T-helper 22 cell (primary cell): ENCODE results near the gene ESYT2.

Experiments used
- DNase-seq: peaks from one replicate; pipeline ENCODE4 v3.0.0-alpha.2; 2020; ENCODE audit warnings: low read depth

Gene ESYT2

DNA sequence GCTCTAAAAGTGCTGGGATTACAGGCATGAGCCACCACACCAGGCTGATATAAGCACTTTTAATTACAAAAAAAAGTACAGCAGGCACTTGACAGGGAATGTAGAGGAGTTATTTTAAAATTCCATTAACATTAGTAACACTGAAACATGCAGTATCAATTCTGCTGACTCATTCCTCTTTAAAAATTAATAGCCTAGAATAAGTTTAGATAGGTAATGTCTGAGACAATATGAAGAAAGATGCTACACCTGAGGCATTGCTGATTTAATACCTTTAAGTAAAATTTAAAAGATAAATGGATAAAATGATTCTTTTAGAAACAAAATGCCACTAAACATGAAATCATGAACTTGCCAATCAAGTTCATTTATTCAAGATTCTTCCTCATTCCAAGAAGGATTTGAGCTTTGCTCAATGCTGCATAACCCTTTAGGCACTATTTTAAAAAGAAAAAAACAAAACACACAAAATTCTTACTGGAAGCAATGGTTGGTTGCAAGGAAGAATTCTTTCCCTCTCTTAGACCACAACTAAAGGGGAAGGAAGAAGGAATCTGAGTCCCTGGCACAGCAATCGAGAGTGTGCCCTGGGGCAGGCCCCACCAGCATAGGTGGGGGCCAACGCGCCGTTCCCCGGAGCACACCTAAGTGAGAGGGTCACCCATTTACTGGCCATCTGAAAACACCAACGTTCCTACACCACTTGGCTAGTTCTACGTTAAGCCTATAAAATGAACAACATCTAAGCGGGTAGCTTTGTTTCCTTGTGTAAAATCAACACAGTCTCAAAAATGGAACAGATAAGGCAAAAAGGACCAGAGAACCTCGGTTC, 26.6 kb downstream of the ESYT2 start:
- no peak for DNase-seq

DNA sequence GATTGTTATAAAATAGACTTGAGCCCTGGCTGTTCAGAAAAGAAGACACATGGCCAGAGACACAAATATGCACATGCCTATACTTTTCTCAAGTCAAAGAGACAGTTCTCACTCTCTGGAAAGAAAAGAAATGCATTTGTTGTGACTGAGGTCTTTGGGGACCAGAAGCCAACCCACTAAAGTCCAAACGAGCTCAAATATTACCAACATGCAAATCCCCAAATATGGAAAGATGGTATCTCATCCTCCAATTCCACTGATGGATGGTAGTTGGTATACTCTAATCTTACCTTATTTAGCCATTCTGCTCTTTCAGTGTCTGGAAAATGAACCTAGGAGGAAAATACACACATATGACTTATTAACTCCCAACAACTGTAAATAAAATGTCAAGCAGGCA, 30.6 kb downstream of the ESYT2 start:
- DNase-seq, result no peak

DNA sequence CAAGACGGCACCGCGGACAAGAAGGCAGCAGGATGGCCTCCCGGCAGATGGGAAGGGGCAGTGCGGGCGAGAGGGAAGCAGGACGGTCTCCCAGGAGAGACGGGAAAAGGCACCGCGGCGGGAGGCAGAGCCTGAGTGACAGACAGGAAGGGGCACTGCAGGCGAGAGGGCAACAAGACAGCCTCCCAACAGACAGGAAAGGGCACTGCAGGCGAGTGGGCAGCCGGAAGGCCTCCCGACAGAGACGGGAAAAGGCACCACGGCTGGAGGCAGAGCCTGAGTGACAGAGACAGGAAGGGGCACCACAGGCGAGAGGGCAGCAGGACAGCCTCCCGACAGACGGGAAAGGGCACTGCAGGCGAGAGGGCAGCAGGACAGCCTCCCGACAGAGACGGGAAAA, 32.6 kb downstream of the ESYT2 start:
- no peak for DNase-seq

DNA sequence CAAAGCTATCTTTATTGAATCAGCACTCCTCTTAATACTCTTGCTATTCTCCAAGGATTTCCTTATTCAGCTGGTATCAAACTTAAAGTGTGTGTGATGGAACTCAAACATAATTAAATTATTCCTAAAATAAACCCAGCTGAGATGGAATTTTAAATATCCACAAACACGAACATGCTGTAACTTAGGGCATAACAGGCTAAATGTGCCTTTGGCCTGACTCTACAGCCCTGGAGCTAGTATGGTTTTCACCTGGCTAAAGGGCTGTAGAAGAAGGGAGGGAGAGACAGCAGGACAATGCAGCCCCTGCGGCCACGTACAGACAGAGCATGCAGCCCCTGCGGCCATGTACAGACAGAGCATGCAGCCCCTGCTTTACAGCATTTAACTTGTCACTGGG, 34.0 kb downstream of the ESYT2 start:
- DNase-seq, result no peak

DNA sequence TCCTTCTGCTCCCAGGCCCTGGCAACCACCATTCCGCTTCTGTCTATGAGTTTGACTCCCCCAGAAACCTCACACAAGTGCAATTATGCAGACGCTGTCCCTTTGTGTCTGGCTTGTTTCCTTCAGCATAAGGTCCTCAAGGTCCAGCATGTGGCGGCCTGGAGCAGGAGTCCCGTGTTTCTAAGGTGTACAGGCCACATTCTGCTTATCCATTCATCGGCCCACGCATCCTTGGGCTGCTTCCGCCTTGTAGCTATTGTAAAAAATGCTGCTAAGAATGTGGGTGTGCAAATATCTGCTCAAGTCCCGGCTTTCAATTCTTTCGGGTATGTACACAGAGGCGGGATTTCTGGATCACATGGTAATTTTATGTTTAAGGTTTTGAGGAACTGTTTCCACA, 38.2 kb downstream of the ESYT2 start:
- DNase-seq, result no peak

DNA sequence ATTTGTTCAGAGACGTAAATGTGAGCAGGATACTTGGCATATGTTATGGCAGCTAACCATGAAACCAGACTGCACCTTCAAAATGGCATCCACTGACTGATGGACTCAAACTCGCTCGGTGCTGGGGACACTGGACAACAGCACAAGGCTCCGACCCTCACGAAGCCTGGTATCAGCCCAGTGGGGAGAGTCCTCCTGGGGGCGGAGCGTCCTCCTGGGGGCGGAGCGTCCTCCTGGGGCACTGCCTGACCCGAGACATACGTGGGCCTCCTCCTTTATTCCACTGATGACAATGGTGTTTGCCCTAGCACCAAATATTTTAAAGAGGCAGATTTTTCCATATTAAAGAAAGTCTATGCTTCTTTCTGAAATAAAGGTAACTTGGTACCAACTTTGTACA, 39.5 kb downstream of the ESYT2 start:
- no peak for DNase-seq

DNA sequence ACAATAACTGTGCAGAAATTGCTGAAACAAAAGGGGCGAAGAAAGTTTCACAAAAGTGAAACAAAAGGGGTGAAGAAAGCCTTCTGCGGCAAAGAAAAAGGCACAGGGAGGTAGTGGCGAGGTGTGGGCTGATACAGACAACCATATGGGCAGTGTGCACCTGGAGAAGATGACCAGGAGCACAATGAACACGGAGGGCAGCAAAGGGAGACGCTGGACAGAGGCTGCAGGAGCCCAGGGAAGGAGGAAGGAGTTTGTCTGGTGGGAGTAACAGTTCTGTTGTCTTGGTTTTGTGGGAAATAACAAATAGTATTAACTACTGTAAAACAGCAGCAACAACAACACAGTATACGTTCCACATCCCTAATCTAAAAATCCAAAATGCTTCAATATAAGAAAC, 42.4 kb downstream of the ESYT2 start:
- no peak for DNase-seq

DNA sequence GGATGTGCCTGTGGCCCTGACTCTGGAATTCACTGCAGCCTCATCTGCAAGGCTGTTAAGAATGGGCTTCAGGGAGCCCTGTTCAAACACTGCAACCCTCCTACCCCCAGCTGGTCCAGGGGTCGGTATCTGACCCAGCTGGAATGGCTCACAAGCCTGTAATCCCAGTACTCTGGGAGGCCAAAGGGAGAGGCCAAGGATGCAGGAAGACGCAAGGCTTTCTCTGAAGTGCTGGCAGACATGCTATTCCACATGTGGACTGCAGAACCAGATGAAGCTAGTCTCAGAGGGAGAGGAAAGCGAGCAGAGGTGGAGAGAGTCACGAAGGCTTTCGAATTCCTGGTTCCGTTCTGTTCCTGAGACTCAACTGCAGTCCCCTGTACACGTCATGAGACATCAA, 45.0 kb downstream of the ESYT2 start:
- DNase-seq, result no peak

DNA sequence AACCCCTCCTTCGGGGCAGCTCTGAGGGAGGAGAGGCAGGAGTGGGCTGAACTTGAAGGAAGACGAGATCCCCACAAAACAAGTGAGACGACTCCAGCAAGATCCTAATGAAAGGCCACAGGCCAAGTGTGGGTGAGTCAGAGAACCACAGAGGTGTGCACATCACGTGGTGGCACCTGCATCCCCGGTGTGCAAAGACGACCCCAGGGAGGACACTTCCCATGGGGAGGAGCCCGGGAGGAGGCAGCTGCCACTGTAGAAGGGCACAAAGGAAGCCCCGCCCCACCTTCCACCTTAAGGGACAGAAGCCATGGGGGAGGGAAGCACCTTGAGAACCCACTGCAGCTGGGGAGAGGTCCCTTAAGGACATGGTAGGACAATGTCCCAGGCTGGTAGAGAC, 45.7 kb downstream of the ESYT2 start:
- no peak for DNase-seq

DNA sequence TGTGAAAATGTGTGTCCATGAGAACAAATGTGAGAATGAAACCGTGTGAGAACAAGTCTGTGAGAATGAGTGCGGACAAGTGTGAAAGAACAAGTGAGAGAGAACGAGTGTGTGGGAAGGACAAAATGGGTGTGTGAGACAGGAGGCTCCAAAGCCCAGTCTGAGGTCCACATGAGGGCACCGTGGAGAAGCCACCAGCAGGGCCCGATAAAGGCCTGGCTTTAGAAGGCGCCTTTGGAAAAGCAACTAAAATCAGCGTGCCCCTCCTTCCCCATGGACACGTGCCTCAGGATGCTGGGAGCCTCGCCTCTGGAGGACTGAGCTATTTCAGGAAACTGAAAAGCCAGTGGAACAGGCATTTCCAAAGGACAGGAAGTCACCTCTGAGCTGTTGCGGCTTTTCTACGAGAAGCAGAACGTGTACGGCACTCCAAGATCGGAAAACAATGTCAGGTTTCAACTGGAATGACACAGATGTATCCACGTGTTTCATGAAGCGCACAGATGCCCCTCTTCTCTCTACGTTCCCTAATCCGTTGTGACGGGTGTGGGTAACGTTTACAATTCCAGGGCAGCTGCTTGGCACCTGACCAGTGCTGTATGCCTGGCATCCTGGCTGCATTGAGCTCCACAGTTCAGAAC, 46.4 kb downstream of the ESYT2 start:
- DNase-seq, result no peak

DNA sequence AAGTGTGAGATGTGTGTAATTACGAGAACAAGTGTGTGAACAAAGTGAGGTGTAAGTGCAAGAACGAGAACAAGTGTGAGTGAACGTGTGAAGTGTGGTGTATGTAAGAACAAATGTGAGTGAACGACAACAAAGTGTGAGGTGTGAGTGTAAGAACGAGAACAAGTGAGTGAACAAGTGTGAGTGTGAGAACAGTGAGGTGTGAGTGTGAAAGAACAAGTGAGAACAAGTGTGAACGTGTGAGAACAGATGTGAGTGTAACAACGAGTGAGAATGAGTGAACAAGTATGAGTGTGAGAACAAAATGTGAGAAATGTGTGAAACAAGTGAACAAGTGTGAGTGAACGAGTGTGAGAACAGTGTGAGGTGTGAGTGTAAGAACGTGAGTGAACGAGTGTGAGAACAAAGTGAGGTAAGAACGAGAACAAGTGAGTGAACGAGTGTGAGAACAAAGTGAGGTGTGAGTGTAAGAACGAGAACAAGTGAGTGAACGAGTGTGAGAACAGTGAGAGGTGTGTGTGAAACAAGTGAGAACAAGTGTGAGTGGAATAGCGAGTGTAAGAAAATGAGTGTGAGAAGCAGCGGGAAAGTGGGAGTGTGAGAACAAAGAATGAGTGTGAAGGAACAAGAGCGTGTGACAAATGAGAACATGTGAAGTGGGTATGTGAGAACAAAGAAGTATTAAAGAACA, 47.2 kb downstream of the ESYT2 start:
- no peak for DNase-seq

DNA sequence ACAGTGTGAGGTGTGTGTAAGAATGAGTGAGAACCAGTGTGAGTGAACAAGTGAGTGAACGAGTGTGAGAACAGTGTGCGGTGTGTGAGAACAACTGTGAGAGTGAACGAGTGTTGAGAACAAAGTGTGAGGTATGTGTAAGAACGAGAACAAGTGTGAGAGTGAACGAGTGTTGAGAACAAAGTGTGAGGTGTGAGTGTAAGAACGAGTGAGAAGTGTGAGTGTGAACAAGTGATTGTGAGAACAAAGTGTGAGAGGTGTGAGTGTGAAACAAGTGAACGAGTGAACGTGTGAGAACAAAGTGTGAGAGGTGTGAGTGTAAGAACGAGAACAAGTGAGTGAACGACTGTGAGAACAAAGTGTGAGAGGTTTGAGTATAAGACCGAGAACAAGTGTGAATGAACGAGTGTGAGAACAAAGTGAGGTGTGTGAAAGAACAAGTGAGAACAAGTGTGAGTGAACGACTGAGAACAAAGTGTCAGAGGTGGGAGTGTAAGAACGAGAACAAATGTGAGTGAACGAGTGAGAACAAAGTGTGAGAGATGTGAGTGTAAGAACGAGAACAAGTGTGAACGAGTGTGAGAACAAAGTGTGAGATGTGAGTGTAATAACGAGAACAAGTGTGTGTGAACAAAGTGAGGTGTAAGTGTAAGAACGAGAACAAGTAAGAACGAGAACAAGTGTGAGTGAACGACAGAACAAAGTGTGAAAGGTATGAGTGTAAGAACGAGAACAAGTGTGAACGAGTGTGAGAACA, 47.9 kb downstream of the ESYT2 start:
- DNase-seq, result no peak

DNA sequence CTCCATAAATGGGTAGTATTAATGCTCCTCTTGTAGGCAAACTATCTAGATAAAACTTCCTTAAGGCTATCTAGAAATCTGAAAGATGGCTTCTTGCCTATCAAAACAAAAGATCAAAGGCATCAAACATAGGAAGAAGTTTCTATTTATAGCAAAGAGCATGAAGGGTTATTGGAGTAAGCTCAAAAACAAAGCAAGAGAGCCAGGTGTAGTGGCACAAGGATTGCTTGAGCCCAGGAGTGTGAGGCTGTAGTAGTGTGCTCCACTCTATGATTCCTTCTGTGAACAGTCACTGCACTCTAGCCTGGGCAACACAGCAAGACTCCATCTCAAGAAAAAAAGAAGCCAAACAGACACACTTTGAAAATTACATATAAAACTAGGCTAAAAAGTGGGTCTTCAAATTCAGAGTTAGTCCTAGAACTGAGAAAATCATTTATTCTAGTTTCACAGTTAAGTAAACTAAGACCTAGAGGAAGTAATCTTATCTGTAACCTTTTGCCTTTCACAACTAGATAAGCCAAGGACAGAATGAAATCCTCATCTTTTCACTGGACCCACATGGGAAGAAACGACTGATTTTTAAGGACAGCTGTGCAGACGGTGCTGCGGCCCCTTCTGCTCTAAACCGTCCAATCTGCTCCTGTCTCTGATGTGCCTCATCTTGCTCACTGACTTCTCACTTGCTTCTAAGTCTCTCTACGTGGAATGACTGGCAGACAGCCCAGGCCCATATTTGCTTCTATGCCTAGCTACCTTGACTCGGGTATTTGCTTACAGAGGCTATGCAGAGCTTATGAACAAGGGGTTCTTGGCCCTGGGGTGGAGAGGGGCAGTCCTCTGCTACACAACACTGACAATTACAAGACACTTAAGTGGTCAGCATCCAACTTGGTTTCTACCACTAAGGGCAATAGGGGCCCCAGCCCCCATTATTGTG, 50.0 kb downstream of the ESYT2 start:
- DNase-seq, result no peak

DNA sequence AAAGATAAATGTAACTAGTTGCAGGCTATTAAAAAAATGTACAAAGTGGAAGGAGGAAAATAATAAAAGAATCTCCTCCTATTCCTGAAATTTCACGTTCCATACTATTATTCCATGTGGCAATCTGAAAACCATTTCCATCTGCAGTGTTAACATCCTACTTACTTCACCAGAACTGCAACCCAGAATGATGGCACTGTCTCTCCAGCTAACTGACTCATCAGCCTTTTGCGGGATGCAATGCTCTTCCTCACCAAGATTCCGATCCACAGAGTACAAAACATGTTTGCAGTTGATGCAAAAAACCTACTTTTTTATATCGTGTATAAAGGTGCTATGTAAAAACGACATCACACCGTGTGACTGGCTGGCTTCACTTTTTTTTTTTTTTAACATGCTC, 50.8 kb downstream of the ESYT2 start:
- DNase-seq, result no peak

DNA sequence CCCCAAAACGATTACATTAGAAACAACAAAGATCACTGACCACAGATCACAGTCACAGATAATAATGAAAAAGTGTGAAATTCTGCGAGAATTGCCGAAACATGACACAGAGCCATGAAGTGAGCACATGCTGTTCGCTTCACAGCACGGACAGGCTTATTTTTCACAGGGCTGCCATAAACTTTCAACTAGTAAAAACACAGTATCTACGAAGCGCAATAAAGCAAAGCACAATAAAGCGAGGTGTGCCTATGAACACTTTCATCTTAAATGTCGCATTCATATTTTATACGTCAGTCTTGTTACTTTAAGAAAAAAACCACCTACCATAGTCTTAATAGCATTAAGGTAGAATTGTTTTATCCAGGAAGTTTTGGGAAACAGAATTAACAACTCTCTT, 51.5 kb downstream of the ESYT2 start:
- DNase-seq, result no peak

DNA sequence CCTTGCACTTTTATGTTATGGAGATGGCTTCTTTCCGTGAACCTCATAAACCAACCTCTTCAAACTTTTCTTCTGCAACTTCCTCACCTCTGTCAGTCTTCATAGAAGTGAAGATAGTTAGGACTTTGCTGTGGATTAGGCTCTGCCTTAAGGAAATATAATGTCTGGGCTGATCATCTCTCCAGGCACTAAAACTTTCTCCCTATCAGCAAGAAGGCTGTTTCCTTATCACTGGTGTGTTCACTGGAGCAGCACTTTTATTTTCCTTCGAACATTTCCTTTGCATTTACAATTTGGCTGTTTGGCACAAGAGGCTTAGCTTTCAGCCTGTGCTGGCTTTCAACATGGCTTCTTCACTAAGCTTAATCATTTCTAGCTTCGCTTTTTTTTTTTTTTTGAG, 52.8 kb downstream of the ESYT2 start:
- no peak for DNase-seq

DNA sequence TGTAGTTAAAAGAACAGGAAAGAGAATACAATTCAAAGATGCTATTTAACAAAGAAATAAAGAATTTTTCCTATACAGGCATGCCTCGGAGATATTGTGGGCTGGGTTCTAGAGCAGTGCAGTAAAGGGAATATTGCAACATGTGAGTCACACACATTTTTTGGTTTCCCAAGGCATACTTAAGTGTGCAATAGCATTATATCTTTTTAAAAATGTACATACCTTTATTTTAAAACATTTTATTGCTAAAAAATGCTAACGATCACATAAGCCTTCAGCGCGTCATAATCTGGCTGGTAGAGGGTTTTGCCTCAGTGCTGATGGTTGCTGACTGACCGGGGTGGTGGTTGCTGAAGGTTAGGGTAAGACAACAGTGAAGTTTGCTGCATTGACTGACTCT, 54.4 kb downstream of the ESYT2 start:
- no peak for DNase-seq

DNA sequence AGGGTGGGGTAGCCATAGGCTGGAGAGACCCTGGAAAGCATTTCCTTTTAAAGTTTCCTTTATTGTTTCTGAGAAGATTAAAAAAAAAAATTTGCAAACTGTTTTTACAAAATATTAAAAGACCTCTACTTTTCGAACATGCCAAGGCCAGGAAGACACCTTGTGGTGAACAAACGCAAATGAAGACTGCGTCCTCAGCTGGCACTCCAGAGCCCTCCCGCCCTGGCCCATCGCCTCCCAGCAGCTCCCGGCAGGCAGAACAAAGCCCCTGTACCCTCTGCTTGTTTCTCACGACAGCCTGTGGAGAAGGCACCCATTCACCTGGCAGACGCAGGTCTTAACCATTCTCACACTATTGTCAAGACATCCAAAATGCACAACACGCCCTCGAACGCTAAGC, 56.4 kb downstream of the ESYT2 start:
- DNase-seq, result no peak

DNA sequence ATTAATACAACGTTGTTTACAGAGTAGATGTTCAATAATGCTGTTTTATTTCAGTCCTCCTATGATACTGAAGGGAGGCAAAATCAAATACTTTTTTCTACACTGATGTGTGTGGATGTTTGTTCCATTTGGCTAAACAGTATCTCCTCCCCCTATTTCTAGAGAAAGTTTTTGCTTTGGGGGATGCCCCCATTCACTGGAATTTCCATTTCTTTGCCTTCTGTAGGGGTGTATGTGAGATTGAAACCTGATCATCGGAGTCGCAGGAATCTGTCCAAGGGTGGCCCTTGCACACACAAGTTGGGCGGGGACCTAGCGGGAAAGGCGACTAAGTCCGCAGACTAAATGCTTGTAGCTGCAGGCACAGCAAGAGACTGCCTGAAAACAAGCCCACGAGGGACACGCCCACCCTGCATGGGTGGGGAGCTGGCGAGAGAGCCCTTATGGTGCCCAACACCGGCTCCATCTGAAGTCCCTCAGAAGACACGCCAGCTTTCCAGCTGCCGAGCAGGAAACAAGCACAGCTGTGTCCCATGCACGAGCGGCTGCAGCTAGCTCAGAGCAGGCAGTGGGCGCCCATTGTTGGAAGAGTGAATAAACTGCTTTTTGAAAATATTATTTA, 58.0 kb downstream of the ESYT2 start:
- DNase-seq, result no peak

DNA sequence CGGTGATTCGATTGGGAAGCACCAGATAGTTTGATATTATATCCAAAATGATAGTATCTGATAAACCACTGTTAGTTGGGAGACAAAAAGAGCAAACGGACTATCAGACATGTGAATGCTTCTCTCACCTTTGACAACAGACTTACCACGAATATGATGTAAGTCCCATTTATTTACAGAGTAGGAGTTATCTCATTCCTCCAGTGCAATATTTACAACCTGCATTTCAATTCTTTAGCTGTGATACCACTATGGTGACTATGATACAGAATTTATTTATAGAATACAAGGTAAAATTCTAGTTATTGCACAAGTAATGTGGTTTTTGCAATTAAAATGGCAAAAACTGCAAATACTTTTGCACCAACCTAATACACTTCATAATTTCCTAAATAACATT, 61.6 kb downstream of the ESYT2 start:
- DNase-seq, result no peak
